Measurements from ENCODE around the gene STRBP.

DNA sequence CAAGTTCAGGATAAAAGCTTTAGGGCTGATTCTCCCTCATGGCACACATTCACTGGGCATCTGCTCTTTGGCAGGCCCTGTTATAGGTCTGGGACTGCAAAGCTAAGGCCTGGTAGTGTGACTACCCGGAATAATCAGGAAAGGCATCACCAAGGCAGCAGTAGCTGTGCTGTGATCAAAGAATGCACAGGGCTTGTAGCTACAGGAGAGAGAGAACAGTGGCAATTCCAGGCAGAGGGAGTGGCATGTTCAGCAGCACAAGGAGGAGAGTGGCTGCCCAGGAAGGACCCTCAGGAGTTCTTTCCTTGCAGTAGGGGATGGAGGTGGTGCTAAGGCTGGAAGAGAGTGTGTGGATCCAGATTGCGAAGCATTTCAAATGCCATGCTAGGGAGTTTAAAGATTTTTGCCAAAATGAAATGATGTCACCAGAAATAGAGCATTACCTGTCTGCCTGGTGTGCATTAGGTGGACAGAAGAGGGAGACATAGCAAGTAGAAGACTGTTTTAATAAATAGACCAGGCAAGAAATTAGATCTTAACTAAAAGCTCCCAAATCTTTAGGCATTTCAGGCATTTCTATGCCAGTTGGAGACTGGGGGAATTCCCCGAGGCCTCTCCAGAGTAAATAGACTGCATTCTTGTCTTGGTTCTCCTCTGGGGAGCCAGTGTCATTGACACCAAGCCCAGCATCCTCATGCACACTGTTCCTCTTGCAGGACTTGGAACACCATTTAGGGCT lies 165.8 kb downstream of the STRBP start:
- TF ChIP-seq EZH2phosphoT487 (IDR thresholded peaks at IDR 0.05; ENCODE audit: insufficient read depth, low read depth) (no peak), EZH2 (IDR thresholded peaks at IDR 0.05; ENCODE audit: insufficient read depth, poor library complexity, severe bottlenecking) (no peak)
